Stimulated activated CD4-positive, alpha-beta T cell treated with anti-CD3 and anti-CD28 coated beads, Interleukin-12 subunit alpha, Interleukin-12 subunit beta, amount 100 ng/mL, for 48 hours (primary cell): ENCODE results near the gene PKHD1.

Experiments used
- DNase-seq, 3 donors: peaks; one replicate each; pipeline ENCODE4 v3.0.0-alpha.2; 2020; ENCODE audit warnings: low read depth in 2 of 3, low spot score in 1 of 3

The PKHD1 gene

GRCh38 chr6:51814418-51814817 is 273.0 kb downstream of the PKHD1 start:
- no peak for DNase-seq

GRCh38 chr6:51813904-51814303 is 273.5 kb downstream of the PKHD1 start:
- DNase-seq, result no peak

DNA sequence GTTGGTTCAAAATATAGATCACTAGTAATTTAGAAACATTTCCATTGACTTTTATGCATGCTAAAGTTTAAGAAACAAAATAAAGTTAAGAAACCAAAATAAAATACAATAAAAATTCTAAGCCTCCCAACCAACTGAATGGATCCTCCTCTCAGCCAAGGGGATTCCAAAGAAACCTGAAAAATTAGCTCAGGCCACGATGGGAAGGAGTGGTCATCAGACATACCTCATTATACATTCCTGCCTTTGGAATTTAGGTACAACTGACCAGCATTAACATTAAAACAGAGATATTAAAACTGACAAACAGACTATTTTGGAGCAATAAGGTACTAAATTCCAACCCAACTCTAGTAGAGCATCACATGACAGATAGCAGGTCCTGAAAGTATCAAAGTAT is 275.2 kb downstream of the PKHD1 start:
- no peak for DNase-seq

- no peak for DNase-seq
Measured at GRCh38 chr6:51805517-51805916, 281.9 kb downstream of the PKHD1 start.

- DNase-seq, result no peak
Measured at GRCh38 chr6:51800603-51801002, 286.8 kb downstream of the PKHD1 start.

DNA sequence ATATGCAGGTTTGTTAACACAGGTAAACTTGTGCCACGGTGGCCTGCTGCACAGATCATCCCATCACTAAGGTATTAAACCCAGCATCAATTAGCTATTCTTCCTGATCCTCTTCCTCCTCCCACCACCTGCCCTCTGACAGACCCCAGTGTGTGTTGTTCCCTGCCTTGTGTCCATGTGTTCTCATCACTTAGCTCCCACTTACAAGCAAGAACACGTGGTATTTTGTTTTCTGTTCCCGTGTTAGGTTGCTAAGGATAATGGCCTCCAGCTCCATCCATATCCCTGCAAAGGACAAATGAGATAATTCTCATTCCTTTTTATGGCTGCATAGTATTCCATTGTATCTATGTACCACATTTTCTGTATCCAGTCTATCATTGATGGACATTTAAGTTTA is 294.0 kb downstream of the PKHD1 start:
- no peak for DNase-seq

DNA sequence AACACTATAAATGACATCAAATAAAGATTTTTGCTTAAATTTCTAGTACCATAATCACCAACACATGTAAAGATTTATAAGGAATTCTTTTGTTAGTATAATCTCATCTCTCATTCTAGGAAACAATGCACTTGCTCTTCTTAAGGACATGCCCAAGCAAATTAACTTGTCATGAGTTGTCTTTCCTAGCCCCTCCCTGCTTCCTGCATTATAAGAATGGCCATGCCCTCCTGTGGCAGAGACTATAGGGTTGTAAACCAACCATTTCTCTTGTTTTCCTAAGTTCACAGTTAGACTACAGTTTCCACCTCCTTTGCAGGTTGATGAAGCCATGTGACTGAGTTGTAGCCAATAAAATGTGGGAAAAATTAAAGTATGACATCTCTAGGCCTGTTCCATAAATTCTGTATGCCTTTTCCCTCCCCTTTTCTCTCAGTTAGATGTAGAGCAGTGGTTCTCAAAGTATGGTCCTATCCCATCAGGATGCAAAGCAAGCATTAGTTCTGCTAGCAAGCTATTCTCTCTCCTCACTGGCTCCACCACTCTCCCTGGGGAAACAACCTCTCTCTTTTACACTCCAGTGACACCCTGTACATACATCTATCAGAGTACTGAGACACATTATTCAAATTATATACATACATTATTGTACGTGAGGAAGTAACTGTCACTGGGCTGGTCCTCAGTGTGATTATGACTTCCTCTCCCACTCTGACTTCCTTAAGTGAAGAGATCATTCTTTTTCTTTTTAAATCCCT is 295.0 kb downstream of the PKHD1 start:
- no peak for DNase-seq

DNA sequence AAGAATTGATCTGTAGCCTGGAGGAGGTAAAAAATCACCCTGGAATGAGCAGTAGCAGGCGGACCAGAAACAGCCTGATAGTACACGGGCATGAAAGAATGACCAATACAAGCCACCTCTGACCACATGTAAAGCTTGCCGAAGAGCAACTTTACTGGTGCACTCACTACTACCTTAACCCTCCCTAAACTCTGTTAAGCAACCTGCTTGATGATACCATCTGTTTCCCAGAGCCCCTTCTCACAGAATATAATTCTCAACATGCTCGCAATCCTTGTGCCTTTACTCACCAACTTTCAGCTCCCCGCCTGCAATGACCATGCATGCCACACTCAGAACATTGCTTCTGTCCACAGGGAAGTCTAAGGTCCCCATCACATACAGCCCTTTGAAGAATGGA is 296.5 kb downstream of the PKHD1 start:
- DNase-seq, result no peak

DNA sequence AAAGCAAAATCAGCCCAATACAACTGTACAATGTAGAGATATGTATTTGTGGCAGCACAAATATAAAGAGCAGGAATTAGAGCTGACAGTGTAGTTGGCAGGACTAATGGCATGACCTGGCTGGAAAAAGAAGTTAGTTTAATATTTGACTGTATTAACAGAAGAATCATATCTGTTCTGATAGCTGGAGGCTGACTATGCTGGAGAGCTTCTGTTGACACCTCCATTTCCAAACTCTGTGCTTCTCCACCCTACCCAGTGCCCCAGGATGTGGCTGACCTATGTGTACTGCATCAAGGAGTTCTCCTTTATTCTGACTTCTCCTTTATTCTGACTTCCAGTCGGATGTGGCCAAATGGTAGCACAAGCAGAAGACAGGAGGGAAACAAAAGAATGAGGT is 299.3 kb downstream of the PKHD1 start:
- no peak for DNase-seq

GRCh38 chr6:51778666-51779065 is 308.7 kb downstream of the PKHD1 start:
- DNase-seq, result no peak

DNA sequence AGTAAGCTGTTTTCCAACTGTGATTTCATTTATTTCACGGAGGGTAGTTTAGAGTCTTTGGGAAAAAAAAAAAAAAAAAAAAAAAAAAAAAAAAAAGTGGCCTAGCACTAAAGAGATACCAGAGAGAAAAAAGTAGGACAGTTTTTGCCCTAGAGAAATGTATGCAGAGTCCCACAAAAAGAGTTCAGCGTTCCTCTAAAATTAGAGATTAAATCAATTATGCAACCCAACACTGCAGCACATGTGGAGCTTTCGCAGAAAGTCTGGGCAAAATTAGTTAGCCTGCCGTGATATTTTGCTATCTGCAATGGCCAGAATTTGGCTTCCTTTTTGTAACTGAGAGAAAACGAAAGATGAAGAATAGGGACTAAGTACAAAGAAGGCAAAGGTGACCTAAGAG is 309.8 kb downstream of the PKHD1 start:
- DNase-seq, result no peak

- no peak for DNase-seq
Measured at GRCh38 chr6:51775942-51776860, 311.2 kb downstream of the PKHD1 start.

DNA sequence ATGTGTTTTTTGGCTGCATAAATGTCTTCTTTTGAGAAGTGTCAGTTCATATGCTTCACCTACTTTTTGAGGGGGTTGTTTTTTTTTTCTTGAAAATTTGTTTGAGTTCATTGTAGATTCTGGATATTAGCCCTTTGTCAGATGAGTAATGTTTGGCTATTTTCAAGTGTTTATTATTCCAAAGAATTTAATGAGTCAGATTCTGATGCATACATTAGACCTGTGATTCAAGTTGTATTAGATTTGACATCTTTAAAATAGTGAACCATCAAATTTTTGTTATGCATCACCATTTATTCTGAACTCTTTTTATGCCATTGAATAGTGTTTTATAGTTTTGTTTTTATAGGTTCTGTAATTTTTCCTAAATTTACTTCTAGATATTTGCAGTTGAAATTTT is 319.3 kb downstream of the PKHD1 start:
- DNase-seq, result no peak

DNA sequence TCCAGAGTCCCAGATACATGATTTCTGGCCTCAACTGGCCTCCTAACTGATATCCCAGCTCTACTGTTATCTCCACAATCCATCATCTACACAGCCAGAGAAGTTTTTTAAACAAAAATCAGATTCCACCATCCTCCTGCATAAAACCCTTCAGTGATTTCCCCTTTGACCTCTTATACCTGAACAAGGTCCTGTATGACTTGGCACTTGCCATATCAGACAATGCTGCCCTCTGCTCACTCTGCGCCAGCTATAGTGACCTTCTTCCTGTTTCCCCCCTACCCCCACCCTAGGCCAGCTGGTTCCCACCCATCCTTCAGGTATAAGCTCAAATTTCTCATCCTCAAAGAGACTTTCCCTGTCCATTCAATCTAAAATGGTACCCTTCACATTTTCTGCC is 322.2 kb downstream of the PKHD1 start:
- no peak for DNase-seq

DNA sequence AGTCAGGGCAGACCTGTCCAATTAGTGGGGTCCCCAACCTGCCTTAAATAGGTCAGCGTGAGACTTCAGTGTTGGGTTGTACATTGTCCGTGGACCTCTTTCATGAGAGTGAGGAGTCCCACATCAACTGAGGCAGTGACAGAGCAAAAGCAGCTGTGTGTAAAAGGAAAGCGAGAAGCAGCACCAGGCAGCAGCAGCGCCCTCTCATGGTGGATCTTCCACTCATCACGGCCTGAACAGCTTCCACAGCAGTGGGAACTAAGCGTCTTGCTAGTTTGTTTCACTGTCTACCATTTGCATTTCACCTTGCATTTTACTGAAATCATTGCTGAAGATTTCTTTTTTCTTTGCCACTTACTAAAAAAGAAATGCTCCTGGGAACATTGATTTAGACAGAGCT is 333.8 kb downstream of the PKHD1 start:
- no peak for DNase-seq

DNA sequence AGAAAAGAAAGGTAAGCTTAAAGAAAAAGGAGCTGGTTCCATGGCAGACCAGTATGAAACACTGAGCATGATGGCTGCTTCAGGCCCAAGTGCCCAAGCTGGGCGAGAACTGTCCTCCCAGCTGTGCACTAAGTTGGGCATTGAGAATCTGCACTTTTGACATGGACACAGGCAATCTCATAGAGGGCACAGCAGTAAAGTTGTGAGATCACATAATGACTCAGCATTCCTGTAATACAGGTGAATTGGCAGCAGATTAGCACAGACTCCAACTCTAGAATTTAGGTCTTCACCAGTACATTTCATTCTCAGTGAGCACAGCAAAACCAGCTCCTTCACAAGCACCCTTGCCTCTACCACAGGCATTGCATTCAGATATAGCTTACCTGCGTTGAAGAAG is 343.4 kb downstream of the PKHD1 start:
- DNase-seq, result no peak

- DNase-seq, result no peak
Measured at GRCh38 chr6:51740658-51741057, 346.8 kb downstream of the PKHD1 start.

GRCh38 chr6:51738614-51739013 is 348.8 kb downstream of the PKHD1 start:
- DNase-seq, result no peak

DNA sequence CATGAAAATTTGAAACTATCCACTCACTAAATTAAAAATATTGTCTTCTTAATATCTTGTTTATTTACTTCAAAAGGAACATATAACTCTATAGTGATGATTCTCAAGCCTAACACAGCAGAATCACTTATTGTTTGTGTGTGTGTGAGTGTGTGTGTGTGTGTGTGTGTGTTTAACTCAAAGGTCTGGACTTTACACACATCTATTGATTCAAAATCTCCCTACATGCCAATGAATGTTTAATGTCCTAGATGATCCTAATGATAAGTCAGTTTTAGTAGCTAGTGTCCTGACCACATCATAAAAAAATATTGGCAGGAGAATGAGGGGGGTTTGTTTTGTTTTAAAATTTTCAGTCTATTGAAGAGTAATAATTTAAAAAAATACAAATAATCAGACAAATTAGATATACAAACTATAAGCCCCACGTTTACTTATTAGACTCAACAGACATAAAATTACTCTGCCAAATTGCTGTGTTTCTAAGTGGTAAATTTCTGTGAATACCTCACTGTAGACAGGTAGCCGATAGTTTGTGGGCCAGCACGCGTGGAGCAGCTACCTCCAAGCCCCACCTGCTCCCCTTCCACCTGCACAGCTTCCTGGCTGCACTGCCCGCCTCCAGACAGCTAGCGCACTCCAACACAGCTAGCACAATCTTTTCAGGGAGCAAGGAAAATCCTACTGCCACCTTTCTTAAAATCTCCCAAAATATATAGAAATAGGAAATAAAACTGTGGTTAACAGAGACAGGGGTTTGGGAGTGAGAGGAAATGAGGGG is 349.6 kb downstream of the PKHD1 start:
- DNase-seq, result no peak

- no peak for DNase-seq
Measured at GRCh38 chr6:51725155-51725554, 362.3 kb downstream of the PKHD1 start.

GRCh38 chr6:51720327-51720726 is 367.1 kb downstream of the PKHD1 start:
- DNase-seq, result no peak

- no peak for DNase-seq
Measured at GRCh38 chr6:51719297-51719696, 368.1 kb downstream of the PKHD1 start.
